Subcutaneous adipose tissue (tissue), 4 donors: ENCODE results near the gene ANKRD34A. TPM values are rescaled to one million over a fixed set of nuclear protein-coding genes. Genes with fewer than 3 reads are reported as not detected.

Source experiments
- CTCF ChIP-seq: fragments of 450-650 bp; IDR thresholded peaks from one replicate; pipeline ENCODE4 v1.5.1; 2016; ENCODE audit warnings: low read depth, mild to moderate bottlenecking, control low read depth, antibody characterized with exemption, moderate library complexity
- total RNA-seq, 4 donors: library from RNA; depleted of rRNA; stranded (reverse); fragments of >200 nt; gene quantifications; one replicate each; pipeline ENCODE4 v1.1.0, GENCODE V29; 2016

ANKRD34A gene
- total RNA-seq, 4 donors from 2014 or later: 0.22 to 1.9 (median 0.34) TPM; not detected in 1

GRCh38 chr1:145936247-145936646, 28.1 kb downstream of the ANKRD34A start:
- TF ChIP-seq CTCF: no peak

GRCh38 chr1:145935708-145936107, 28.7 kb downstream of the ANKRD34A start:
- TF ChIP-seq CTCF: no peak

- TF ChIP-seq CTCF: no peak
Observed at GRCh38 chr1:145927916-145928643, 36.3 kb downstream of the ANKRD34A start.

- TF ChIP-seq CTCF: no peak
Observed at GRCh38 chr1:145927063-145927886, 37.1 kb downstream of the ANKRD34A start, which contains the start of gene RBM8A. TSS of gene RBM8A (minus strand) at chr1:145927484. CDS start at chr1:145927426, 58 bp downstream.

GRCh38 chr1:145926686-145927062, 37.7 kb downstream of the ANKRD34A start:
- TF ChIP-seq CTCF: no peak

- TF ChIP-seq CTCF: no peak
Observed at GRCh38 chr1:145922266-145922665, 42.1 kb downstream of the ANKRD34A start.
